ENCODE measurements around the gene SH3GLB2. TPM values are rescaled to one million over a fixed set of nuclear protein-coding genes. Genes with fewer than 3 reads are reported as not detected.
A peak's percentile ranks its signal among the peaks of the same experiment; 100 is the strongest.
"Not testable (repeated sequence)": the region's sequence is repeated elsewhere in the genome, so short reads cannot be mapped to it uniquely, and the experiment has no call there.

SH3GLB2 gene
- total RNA-seq, 1 experiment from 2014 or later, result 42.7 TPM

- DNase-seq, result no peak
- no peaks in the 10 kb centered on the region for H3K27me3 ChIP-seq
Measured at GRCh38 chr9:129010267-129010975, 17.7 kb downstream of the SH3GLB2 start.

GRCh38 chr9:129009584-129010141 is 18.5 kb downstream of the SH3GLB2 start:
- no peak for DNase-seq
- H3K4me3 ChIP-seq, result no peak overlapping the region
- peaks cover 30% of the 10 kb centered on the region for H3K36me3 ChIP-seq
- H3K27me3 ChIP-seq, result no peaks in the 10 kb centered on the region
- no peaks in the 10 kb centered on the region for H3K9me3 ChIP-seq

More at GRCh38 chr9:129010267-129010975, 17.7 kb downstream of the SH3GLB2 start:
- Histone ChIP-seq H3K9me3 (no peaks in the 10 kb centered on the region), H3K36me3 (peaks cover 26% of the 10 kb centered on the region), H3K4me3 (no peak overlapping the region)

DNA sequence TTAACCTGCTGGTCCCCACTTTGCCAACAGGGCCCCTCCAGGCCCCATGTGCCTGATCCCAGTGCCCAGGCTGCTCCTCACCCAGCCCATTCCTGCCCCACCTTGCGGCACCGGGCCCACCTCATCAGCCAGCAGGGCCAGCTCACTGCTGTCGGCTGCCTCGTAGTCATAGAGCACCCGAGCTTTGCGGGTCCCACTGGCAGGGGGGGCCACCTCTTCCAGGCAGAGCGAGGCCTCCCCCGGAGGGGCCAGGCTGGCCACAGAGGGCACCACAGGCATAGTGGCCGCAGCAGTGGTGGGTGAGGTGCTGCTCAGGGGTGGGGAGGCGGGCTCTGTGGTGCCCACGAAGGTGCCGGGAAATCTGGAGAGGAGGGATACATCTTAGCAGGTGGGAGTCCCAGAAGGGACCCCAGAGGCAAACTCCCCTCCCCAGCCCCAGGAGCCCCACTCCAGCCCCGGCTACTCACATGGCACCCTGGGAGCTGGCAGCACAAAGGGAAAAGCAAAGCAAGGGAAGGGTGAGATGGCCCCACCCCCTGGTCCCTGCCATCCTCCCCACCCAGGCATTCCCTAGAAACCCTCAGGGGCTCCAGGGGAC is 19.0 kb downstream of the SH3GLB2 start:
- peaks cover 30% of the 10 kb centered on the region for H3K36me3 ChIP-seq
- H3K27me3 ChIP-seq, result no peaks in the 10 kb centered on the region
- no peak for DNase-seq

GRCh38 chr9:129008469-129008965 is 19.6 kb downstream of the SH3GLB2 start:
- peaks cover 31% of the 10 kb centered on the region for H3K36me3 ChIP-seq
- DNase-seq, result no peak

More for the DNA sequence above, 19.0 kb downstream of the SH3GLB2 start:
- no peaks in the 10 kb centered on the region for H3K9me3 ChIP-seq
- no peak overlapping the region for H3K4me3 ChIP-seq

GRCh38 chr9:129007766-129008468 is 20.2 kb downstream of the SH3GLB2 start:
- no peak for DNase-seq
- H3K36me3 ChIP-seq, result peaks cover 37% of the 10 kb centered on the region
- H3K27me3 ChIP-seq, result no peaks in the 10 kb centered on the region
- no peaks in the 10 kb centered on the region for H3K9me3 ChIP-seq
- no peak overlapping the region for H3K4me3 ChIP-seq

More at GRCh38 chr9:129008469-129008965, 19.6 kb downstream of the SH3GLB2 start:
- Histone ChIP-seq H3K9me3 (no peaks in the 10 kb centered on the region), H3K4me3 (no peak overlapping the region), H3K27me3 (no peaks in the 10 kb centered on the region)

- Histone ChIP-seq H3K4me3 (no peak overlapping the region), H3K9me3 (no peaks in the 10 kb centered on the region), H3K27me3 (no peaks in the 10 kb centered on the region), H3K36me3 (peaks cover 44% of the 10 kb centered on the region)
- DNase-seq, result no peak
Measured at GRCh38 chr9:129007035-129007765, 20.9 kb downstream of the SH3GLB2 start.

DNA sequence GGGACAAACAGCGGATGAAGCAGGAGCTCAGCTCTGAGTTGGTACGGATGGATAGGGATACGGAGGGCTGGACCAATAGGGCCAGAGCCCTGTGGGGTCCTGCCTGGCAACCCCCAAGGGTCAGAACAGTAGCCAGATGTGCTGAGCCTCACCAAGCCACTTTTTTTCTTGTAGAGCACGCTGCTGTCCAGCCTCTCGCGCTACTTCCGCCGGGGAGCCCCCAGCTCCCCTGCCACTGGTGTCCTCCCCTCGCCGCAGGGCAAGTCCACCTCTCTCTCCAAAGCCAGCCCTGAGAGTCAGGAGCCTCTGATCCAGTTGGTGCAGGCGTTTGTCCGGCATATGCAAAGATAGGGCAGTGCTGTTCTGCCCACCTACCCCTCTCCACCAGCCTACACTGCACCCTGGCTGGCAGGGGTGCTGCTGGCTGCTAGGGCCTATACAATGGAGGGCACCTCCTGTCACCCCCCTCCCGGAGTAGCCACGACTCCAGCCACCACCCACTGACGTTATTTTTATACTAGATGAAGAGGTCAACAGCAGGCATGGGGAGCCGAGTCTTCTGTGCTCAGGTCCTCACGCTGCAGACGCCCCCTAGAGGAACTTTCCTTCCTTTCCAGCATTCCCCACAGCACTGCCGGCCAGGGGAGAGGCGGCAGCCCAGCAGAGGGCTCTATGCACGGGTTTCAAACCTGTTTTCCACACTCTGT is 21.6 kb downstream of the SH3GLB2 start:
- Histone ChIP-seq H3K9me3 (no peaks in the 10 kb centered on the region), H3K27me3 (no peaks in the 10 kb centered on the region), H3K36me3 (peaks cover 52% of the 10 kb centered on the region), H3K4me3 (no peak overlapping the region)
- peak; percentile 66 for DNase-seq

GRCh38 chr9:129005336-129005997 is 22.7 kb downstream of the SH3GLB2 start:
- H3K27me3 ChIP-seq, result no peaks in the 10 kb centered on the region
- no peaks in the 10 kb centered on the region for H3K9me3 ChIP-seq
- H3K4me3 ChIP-seq, result no peak overlapping the region
- DNase-seq, result no peak
- H3K36me3 ChIP-seq, result peaks cover 58% of the 10 kb centered on the region

DNA sequence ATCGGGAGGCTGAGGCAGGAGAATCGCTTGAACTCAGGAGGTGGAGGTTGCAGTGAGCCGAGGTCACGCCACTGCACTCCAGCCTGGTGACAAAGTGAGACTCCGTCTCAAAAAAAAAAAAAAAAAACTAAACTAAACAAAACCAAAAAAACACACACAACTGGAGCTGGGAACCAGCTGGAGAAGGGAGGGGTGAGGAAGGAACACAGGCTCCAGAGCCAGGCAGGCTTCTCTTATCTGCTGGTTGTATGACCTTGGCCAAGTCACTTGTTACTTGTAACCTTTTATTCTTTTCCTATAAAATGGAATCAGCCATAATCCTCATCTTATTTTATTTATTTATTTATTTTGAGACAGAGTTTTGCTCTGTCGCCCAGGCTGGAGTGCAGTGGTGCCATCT is 24.0 kb downstream of the SH3GLB2 start:
- not testable (repeated sequence) for H3K9me3 ChIP-seq, H3K4me3 ChIP-seq, DNase-seq, H3K27me3 ChIP-seq
- peaks cover 64% of the 10 kb centered on the region for H3K36me3 ChIP-seq

- no peaks in the 10 kb centered on the region for H3K9me3 ChIP-seq
- no peaks in the 10 kb centered on the region for H3K27me3 ChIP-seq
- no peak overlapping the region for H3K4me3 ChIP-seq
- H3K36me3 ChIP-seq, result peaks cover 72% of the 10 kb centered on the region
- no peak for DNase-seq
Measured at GRCh38 chr9:129002992-129003391, 25.1 kb downstream of the SH3GLB2 start.

- H3K36me3 ChIP-seq, result peaks cover 71% of the 10 kb centered on the region
- no peak for DNase-seq
- no peak overlapping the region for H3K4me3 ChIP-seq
Measured at GRCh38 chr9:129001504-129002325, 26.4 kb downstream of the SH3GLB2 start.

GRCh38 chr9:128999581-129000206 is 28.4 kb downstream of the SH3GLB2 start:
- DNase-seq, result no peak
- H3K4me3 ChIP-seq, result no peak overlapping the region
- H3K9me3 ChIP-seq, result no peaks in the 10 kb centered on the region
- no peaks in the 10 kb centered on the region for H3K27me3 ChIP-seq
- peaks cover 71% of the 10 kb centered on the region for H3K36me3 ChIP-seq

More at GRCh38 chr9:129001504-129002325, 26.4 kb downstream of the SH3GLB2 start:
- Histone ChIP-seq H3K27me3 (no peaks in the 10 kb centered on the region), H3K9me3 (no peaks in the 10 kb centered on the region)

DNA sequence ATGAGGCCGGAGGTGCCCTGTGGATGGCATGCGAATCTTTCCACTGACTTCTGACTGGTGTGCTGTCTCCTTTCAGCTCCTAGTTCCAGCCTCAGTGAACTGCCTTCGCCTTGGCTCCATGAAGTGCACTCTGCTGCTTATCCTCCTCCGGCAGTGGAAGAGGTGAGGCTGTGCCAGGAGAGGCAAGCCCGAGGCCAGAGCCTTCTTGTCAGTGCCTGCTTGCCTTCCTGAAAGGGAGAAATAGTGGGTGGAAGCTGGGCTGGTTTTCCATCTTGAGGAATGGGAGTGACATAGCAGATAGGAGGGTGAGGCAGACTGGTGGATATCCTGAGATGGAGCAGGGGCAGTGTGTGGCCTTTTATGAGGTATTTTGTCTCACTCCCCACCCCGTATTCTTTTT is 29.7 kb downstream of the SH3GLB2 start:
- Histone ChIP-seq H3K27me3 (no peaks in the 10 kb centered on the region), H3K9me3 (no peaks in the 10 kb centered on the region), H3K36me3 (peaks cover 81% of the 10 kb centered on the region), H3K4me3 (no peak overlapping the region)
- DNase-seq, result no peak

DNA sequence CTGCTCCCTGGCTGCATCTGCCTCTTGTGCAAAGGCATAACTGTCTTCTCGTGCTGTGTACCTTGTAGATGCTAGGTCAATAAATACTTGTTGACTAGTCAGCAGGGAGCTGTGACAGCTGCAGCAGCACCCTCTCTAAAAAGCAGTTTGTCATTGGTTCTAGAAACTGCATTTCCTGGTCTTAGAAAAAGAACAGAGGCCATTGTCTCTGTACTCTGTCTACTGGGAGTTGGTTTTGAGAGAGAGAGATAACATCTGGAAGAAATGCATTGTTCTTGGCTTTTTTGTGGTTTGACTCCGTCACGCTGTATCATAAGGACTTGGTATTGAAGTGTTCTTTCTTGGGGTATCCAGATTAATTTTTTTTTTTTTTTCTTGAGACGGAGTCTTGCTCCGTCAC is 32.3 kb downstream of the SH3GLB2 start:
- no peak for DNase-seq
- Histone ChIP-seq H3K27me3 (no peaks in the 10 kb centered on the region), H3K9me3 (no peaks in the 10 kb centered on the region), H3K4me3 (no peak overlapping the region), H3K36me3 (peaks cover 70% of the 10 kb centered on the region)

Measured in MG63 (cell line).